Loucy (cell line): Measurements from ENCODE around the gene RAI14.
A peak's percentile ranks its signal among the peaks of the same experiment; 100 is the strongest.

Experiments used
- H2AFZ ChIP-seq: fragments of 200-600 bp; sonication (generic); 2 replicates; pipeline ENCODE4 v1.6.0; 2016; ENCODE audit warnings: antibody characterized with exemption, mild to moderate bottlenecking, low read length, moderate library complexity
- H3F3A ChIP-seq: fragments of 200-600 bp; 2 replicates; pipeline ENCODE4 v1.6.0; 2016; ENCODE audit warnings: antibody characterized with exemption, low read depth, mild to moderate bottlenecking
- H3K27me3 ChIP-seq: fragments of 200-600 bp; sonication (generic); 2 replicates; pipeline ENCODE4 v1.6.1; 2014; ENCODE audit warnings: low read length, mild to moderate bottlenecking; ENCODE audit not compliant: insufficient read depth, poor library complexity, severe bottlenecking
- H3K36me3 ChIP-seq: fragments of 200-600 bp; sonication (generic); 2 replicates; pipeline ENCODE4 v1.6.1; 2016; ENCODE audit warnings: low read length; ENCODE audit not compliant: insufficient read depth
- H3K4me1 ChIP-seq: fragments of 200-600 bp; sonication (generic); 2 replicates; pipeline ENCODE4 v1.5.1; 2014; ENCODE audit warnings: low read length, mild to moderate bottlenecking; ENCODE audit not compliant: insufficient read depth, poor library complexity, severe bottlenecking
- H3K4me2 ChIP-seq: fragments of 200-600 bp; sonication (generic); 2 replicates; pipeline ENCODE4 v1.6.0; 2014; ENCODE audit warnings: antibody characterized with exemption, low read length, low read depth, mild to moderate bottlenecking; ENCODE audit not compliant: poor library complexity, severe bottlenecking
- H3K4me3 ChIP-seq: fragments of 200-600 bp; sonication (generic); 2 replicates; pipeline ENCODE4 v1.5.1; 2014; ENCODE audit warnings: low read length, mild to moderate bottlenecking, mixed read lengths; ENCODE audit not compliant: poor library complexity, severe bottlenecking
- H3K79me2 ChIP-seq: fragments of 200-600 bp; sonication (generic); 2 replicates; pipeline ENCODE4 v1.6.1; 2014; ENCODE audit warnings: low read length; ENCODE audit not compliant: insufficient read depth
- H3K9ac ChIP-seq: fragments of 200-600 bp; sonication (generic); 2 replicates; pipeline ENCODE4 v1.6.0; 2014; ENCODE audit warnings: mild to moderate bottlenecking, low read depth, low read length, moderate library complexity; ENCODE audit not compliant: poor library complexity, severe bottlenecking
- H3K9me2 ChIP-seq: fragments of 200-600 bp; sonication (generic); replicated peaks from 2 replicates; pipeline ENCODE4 v1.6.1; 2016; ENCODE audit warnings: low read depth, low read length, mixed read lengths
- H3K9me3 ChIP-seq: fragments of 200-600 bp; sonication (generic); 2 replicates; pipeline ENCODE4 v1.6.1; 2014; ENCODE audit warnings: mild to moderate bottlenecking, antibody characterized with exemption, low read length, low read depth; ENCODE audit not compliant: insufficient read depth
- H4K20me1 ChIP-seq: fragments of 200-600 bp; sonication (generic); 2 replicates; pipeline ENCODE4 v1.6.0; 2014; ENCODE audit warnings: antibody characterized with exemption, low read length, mild to moderate bottlenecking; ENCODE audit not compliant: insufficient read depth, poor library complexity, severe bottlenecking
- CTCF ChIP-seq: fragments of 200-600 bp; sonication (generic); conservative IDR thresholded peaks from 2 replicates; pipeline ENCODE4 v1.5.1; 2014; ENCODE audit warnings: mild to moderate bottlenecking, antibody characterized with exemption, low read length
- EZH2phosphoT487 ChIP-seq: fragments of 200-600 bp; IDR thresholded peaks from 2 replicates; pipeline ENCODE4 v1.6.1; 2018; ENCODE audit warnings: antibody characterized with exemption, mild to moderate bottlenecking, moderate library complexity, borderline replicate concordance

RAI14 gene

GRCh38 chr5:34849253-34849652 lies 193.1 kb downstream of the RAI14 start:
- H4K20me1 ChIP-seq: no peaks in the 10 kb centered on the region
- TF ChIP-seq EZH2phosphoT487: no peak
- H3F3A ChIP-seq: no peaks in the 10 kb centered on the region
- no peak overlapping the region for H3K4me2 ChIP-seq
- H3K9ac ChIP-seq: no peak overlapping the region
- no peaks in the 10 kb centered on the region for H3K27me3 ChIP-seq
- H3K9me3 ChIP-seq: no peaks in the 10 kb centered on the region
- no peaks in the 10 kb centered on the region for H3K79me2 ChIP-seq
- H3K4me3 ChIP-seq: no peak overlapping the region
- H3K36me3 ChIP-seq: no peaks in the 10 kb centered on the region
- H3K4me1 ChIP-seq: peaks cover 12% of the 10 kb centered on the region
- no peak overlapping the region for H2AFZ ChIP-seq
- no peaks in the 10 kb centered on the region for H3K9me2 ChIP-seq

GRCh38 chr5:34854459-34855174 lies 198.5 kb downstream of the RAI14 start:
- Histone ChIP-seq H3K4me3 (peak overlapping the region; percentile 39), H4K20me1 (no peaks in the 10 kb centered on the region), H3K4me1 (peaks cover 25% of the 10 kb centered on the region), H3K9me3 (no peaks in the 10 kb centered on the region), H2AFZ (no peak overlapping the region), H3K79me2 (no peaks in the 10 kb centered on the region), H3K9me2 (no peaks in the 10 kb centered on the region), H3K27me3 (no peaks in the 10 kb centered on the region), H3K36me3 (no peaks in the 10 kb centered on the region), H3K9ac (no peak overlapping the region), H3F3A (no peaks in the 10 kb centered on the region), H3K4me2 (peak overlapping the region; percentile 64)
- no peak for TF ChIP-seq CTCF
- no peak for TF ChIP-seq EZH2phosphoT487

- peaks cover 25% of the 10 kb centered on the region for H3K4me1 ChIP-seq
- no peak overlapping the region for H3K4me2 ChIP-seq
- H3K79me2 ChIP-seq: no peaks in the 10 kb centered on the region
- no peaks in the 10 kb centered on the region for H3K9me2 ChIP-seq
- H3K36me3 ChIP-seq: no peaks in the 10 kb centered on the region
- no peak overlapping the region for H3K4me3 ChIP-seq
- no peak overlapping the region for H2AFZ ChIP-seq
- H3K9ac ChIP-seq: no peak overlapping the region
- no peaks in the 10 kb centered on the region for H3K9me3 ChIP-seq
- H3K27me3 ChIP-seq: no peaks in the 10 kb centered on the region
- H4K20me1 ChIP-seq: no peaks in the 10 kb centered on the region
- TF ChIP-seq EZH2phosphoT487: no peak
- no peak for TF ChIP-seq CTCF
- H3F3A ChIP-seq: no peaks in the 10 kb centered on the region
Measured at GRCh38 chr5:34857161-34857560, 201.0 kb downstream of the RAI14 start.

- no peaks in the 10 kb centered on the region for H3K36me3 ChIP-seq
- no peak overlapping the region for H3K4me3 ChIP-seq
- H2AFZ ChIP-seq: no peak overlapping the region
- peaks cover 30% of the 10 kb centered on the region for H3K4me1 ChIP-seq
- H3K4me2 ChIP-seq: no peak overlapping the region
- no peak overlapping the region for H3K9ac ChIP-seq
- TF ChIP-seq CTCF: no peak
- no peak for TF ChIP-seq EZH2phosphoT487
- H3K79me2 ChIP-seq: no peaks in the 10 kb centered on the region
- no peaks in the 10 kb centered on the region for H3F3A ChIP-seq
- no peaks in the 10 kb centered on the region for H3K9me2 ChIP-seq
- no peaks in the 10 kb centered on the region for H4K20me1 ChIP-seq
- no peaks in the 10 kb centered on the region for H3K27me3 ChIP-seq
- no peaks in the 10 kb centered on the region for H3K9me3 ChIP-seq
Measured at GRCh38 chr5:34857894-34858293, 201.8 kb downstream of the RAI14 start.
